Activated naive CD8-positive, alpha-beta T cell treated with anti-CD3 and anti-CD28 coated beads, Interleukin-2, amount 50 U/mL, for 16 hours (primary cell): Measurements from ENCODE around the gene SIGLEC11.
"Not testable (repeated sequence)": the region's sequence is repeated elsewhere in the genome, so short reads cannot be mapped to it uniquely, and the experiment has no call there.

Experiments used
- DNase-seq: peaks from one replicate; pipeline ENCODE4 v3.0.0-alpha.2; 2020; ENCODE audit warnings: low read depth, low spot score

SIGLEC11 gene

DNA sequence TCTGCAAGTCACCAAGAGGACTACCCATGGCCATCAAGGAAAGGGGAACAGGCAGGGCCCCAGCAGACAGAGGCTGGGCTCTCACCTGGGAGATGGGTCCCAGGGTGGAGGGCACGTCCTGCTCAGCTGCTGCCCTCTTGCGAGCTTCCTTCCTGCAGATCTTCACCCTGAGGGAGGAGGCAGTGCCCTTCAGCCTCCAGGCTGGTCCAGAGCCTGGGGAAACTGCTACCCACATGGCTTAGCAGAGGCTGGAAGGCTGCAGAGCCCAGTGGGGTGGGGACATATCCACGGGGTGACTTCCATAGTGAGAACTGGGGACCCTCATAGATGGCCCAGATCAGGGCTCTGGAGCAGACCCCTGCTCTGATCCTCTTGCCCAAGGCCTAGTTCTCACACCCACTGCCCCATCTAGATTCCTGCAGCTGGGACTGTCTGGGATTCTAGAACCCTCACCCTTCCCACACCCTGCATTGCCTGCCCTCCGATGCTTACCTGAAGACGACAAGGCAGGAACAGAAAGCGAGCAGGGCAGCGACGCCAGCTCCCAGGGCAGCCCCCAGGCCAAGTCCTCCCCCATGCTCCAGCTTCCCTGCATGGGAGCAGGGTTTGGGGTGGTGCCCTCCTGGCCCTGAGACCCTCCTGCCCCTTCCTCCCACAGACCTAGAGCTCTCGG lies 9.0 kb downstream of the SIGLEC11 start:
- DNase-seq = no peak

DNA sequence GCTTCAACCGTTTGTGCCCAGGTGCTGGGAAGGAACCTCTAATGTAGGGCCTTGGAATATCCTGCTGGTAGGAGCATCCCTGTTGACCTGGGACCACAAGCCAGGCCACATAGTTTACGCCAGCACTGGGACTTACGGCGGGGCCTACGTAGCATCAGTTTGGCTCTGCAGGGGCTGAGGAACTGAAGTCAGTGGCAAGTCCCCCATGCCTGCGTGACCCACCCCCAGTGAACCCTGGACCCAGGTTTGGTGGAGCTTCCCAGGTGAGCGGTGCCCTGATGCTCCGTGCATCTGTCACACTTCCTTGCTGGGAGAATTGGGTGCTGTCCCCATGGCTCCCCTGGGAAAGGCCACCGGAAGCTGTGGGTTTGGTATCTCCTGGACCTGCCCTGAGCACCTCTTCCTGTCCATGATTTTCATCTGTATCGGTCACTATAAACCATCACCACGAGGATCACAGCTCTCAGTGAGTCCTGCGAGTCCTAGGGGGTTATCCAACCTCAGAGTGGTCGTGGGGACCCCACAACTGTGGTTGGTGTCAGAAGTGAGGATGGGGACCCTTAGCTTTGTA lies 9.9 kb downstream of the SIGLEC11 start:
- no peak for DNase-seq

DNA sequence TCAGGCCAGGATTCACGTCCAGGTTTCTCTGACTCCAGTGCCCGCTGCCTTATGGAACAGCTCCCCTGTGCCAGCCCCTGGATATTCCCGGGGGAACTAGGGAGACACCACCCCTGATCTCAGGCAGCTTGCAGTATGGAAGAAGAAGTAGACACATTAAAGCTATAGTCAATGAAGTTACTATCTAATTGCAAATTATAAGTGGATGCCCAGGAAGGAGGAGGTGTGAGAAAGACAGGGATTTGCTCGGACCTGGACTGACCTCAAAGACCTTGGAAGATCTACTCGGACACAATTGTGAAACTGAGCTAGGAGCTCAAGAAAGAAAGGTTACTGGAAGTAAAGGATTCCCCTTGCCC lies 10.4 kb downstream of the SIGLEC11 start:
- no peak for DNase-seq

DNA sequence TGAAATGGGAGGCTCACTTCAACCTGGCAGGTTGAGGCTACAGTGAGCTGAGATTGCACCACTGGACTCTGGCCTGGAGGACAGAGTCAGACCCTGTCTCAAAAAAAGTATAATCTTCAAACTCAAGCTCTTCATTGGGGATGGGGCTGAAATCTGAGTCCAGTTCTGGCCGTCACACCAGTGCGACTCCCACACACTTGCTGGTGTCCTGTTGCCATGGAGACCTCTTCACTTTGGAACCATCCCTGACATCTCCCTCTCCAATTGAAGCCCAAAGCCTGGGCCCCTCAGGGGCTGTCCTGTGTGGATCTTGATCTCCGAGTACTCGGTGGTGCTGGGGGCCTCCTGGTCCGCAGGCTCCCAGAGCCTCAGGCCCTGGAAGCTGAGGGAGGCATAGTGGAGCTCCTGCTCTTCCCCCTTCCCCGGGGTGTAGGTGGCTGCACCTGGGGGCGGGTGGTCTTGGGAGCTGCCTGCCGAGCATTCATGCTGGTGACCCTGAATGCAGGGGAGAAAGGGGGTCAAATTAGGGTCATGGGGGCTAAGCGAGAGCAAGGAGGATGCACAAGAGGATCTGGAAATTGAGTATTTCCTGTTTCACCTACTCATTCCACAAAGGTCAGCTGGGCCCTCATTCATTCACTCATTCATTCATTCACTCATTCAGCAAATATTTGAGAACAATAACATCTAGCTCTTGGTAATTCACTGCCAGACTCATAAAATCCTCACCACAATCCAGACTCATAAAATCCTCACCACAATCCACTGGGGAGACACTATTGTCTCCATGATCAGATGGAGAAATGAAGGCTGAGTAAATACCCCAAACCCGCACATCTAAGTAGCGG lies 11.0 kb downstream of the SIGLEC11 start:
- no peak for DNase-seq

DNA sequence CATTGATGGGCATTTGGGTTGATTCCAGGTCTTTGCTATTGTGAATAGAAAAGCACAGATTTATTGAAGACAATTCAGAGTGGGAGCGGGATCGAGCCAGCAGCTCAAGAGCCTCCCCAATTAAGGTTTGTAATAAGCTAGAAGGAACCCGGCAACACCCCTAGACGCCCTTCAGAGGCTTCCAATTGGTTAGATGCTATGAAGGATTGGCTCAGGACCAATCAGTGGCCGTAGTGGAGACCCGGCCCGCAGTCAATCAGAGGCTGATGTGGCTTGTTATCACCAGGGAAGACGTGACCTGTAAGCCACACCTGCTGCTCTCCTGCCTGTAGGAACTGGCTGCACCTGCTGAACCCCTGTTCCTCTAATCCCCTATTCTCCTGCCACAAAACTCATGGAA lies 14.6 kb downstream of the SIGLEC11 start:
- no peak for DNase-seq

GRCh38 chr19:49944567-49944966 lies 16.4 kb downstream of the SIGLEC11 start:
- not testable (repeated sequence) for DNase-seq

DNA sequence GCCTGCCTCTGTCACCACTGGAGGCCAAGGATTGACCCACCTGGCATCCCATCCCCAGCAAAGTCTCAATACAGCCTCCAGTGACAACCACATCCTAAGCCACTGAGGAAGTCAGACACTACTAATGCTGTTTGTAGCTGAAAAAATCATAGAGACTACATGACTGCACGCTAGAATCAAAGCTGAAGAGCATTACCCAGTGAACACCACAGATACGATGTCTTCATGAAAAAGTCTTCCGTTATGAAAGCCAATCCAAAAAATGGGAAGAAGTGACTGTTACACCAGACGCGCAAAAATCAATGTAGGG lies 20.5 kb downstream of the SIGLEC11 start:
- DNase-seq = no peak

GRCh38 chr19:49939721-49940481 lies 21.1 kb downstream of the SIGLEC11 start:
- DNase-seq = no peak

GRCh38 chr19:49938662-49939061 lies 22.3 kb downstream of the SIGLEC11 start:
- DNase-seq = no peak

DNA sequence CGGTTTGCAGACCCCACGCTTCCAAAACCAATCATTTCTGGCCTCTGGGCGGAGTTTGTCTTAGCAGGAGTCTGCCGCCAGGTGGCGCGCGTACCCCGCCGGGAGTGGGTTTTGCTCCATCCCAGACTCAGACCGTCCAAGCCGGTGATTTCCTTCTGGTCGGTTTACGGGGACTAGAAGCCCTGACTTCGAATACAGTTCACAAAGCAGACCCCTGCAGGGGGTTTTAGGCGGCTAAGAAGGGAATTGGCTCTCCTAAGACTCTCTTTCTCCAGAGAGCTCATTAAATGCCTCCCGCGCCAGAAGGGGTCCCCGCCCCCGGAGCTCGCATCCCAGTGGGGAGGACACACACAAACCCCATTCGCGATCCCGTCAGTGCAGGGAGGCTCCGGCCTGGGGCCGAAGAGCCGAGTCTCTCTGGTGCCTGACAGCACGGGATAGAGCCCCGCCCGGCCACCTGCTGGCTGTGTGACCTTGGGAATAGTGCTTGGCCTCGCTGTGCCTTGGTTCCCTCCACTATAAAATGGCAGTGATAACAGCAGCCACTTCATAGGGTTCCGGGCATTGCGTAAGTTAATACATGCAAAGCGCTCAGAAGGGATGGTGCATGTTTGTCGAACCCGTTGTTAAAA lies 23.1 kb downstream of the SIGLEC11 start:
- DNase-seq = peak; percentile 51

GRCh38 chr19:49936549-49936948 lies 24.4 kb downstream of the SIGLEC11 start:
- DNase-seq = no peak

DNA sequence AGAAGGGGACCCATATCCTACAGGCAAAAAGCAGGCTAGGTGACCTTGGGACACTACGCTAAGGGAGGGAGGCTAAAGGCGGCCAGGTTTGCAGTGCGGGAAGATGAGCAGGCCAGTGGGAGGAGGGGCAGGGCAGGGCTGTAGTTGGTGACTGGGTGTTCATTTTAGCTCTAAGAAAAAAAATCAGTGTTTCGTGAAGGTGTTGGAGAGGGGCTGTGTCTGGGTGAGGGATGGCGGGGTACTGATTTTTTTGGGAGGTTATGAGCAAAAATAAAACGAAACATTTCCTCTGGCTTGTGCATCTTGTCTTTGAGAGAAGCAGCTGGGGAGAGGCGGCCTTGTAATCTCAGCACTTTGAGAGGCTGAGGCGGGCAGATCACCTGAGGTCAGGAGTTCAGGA lies 27.3 kb downstream of the SIGLEC11 start:
- no peak for DNase-seq

DNA sequence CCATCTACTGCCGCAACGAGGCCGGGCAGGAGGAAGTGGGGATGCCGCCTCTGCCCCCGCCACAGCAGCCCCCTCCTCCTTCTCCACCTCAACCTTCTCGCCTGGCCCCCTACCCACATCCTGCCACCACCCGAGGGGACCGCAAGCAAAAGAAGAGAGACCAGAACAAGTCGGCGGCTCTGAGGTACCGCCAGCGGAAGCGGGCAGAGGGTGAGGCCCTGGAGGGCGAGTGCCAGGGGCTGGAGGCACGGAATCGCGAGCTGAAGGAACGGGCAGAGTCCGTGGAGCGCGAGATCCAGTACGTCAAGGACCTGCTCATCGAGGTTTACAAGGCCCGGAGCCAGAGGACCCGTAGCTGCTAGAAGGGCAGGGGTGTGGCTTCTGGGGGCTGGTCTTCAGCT lies 28.2 kb downstream of the SIGLEC11 start:
- no peak for DNase-seq

GRCh38 chr19:49932041-49932451 lies 28.9 kb downstream of the SIGLEC11 start:
- no peak for DNase-seq

DNA sequence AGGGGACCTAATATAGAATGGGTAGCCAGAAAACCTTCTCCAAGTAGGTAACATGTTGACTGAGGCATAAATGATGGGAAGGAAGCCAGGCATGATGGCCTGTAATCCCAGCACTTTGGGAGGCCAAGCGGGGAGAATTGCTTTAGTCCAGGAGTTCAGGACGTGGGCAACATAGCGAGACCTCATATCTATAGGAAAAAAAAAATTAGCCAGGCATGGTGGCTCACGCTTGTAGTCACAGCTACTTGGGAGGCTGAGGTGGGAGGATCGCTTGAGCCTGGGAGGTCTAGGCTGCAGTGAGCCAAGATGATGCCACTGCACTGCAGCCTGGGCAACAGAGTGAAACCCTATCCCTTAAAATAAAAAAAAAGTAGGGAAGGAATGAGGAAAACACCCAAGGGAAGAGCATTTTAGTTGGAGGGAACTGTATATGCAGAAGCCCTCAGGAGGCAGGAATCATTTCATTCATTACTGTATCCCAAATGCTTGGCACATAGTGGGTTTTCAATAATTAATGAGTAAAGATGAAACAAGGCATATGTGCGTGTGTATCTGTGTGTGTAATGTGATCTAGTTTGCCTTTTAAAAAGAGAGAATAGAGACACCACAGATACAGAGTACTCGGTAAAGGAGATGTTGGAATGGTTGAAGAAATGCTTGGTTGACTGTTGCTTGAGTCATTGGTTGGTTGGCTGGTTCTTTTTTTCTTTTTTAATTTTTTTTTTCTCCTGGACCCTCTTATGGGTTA lies 29.5 kb downstream of the SIGLEC11 start:
- no peak for DNase-seq

GRCh38 chr19:49930483-49931011 lies 30.4 kb downstream of the SIGLEC11 start:
- no peak for DNase-seq

GRCh38 chr19:49929611-49930482 lies 31.1 kb downstream of the SIGLEC11 start:
- DNase-seq = peak; percentile 86

GRCh38 chr19:49929121-49929610 lies 31.8 kb downstream of the SIGLEC11 start, which contains the start of the genes ATF5 and NUP62:
Gene ATF5 (plus strand): TSS chr19:49929205. CDS start chr19:49930851, 1,646 bp downstream.
Gene NUP62 (minus strand): TSS chr19:49929504. CDS start chr19:49909807, 19,697 bp downstream.
- DNase-seq = peak; percentile 78

DNA sequence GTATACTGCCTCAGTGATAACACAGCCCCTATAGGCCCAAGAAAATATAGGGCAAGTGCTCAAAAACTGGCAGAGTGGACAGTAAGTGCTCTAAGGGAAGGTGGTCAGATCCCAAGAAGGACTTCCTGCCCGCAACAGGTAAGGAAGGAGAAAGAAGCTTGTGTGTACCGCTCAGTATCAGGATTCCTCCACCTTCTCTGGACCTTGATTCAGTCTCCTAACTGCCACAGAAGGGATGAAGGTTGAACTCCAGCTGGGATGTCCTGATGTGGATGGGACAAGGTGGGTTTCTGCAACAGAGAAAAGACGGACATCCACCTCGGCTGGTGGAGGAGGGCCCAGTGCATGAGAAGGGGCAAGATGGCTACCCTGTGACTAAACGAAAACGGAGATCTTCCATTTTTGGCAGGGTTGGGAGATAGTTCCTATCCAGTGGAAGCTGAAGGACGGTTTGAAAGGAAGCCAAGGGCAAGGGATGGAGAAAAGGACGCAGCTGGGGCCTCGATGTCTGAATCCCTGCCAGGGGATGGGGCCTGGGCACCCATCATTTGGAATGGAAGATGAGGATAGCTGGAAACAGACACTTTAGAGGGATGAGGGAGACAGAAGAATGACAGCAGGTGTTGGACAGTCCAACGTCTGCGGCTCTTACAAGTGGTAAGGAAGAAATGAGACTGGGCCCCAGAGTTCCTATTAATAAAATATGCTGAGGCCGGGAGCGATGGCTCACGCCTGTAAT lies 33.3 kb downstream of the SIGLEC11 start:
- no peak for DNase-seq
